Skeletal muscle cell (primary cell): ENCODE measurements around the gene ARID3A.

ENCODE experiments used
- DNase-seq: peaks from one replicate; pipeline ENCODE4 v3.0.0-alpha.2; 2010; ENCODE audit warnings: low read depth
- H3K4me3 ChIP-seq: 2 replicates; pipeline ENCODE4 v1.5.1; 2011; ENCODE audit warnings: low read depth, mild to moderate bottlenecking, control low read depth, low read length, moderate library complexity

The ARID3A gene

GRCh38 chr19:927780-928401, 2.1 kb downstream of the ARID3A start:
- no peak for DNase-seq
- peak overlapping the region; percentile 89 for H3K4me3 ChIP-seq

- DNase-seq = no peak
- no peak overlapping the region for H3K4me3 ChIP-seq
Observed at GRCh38 chr19:928471-929202, 2.8 kb downstream of the ARID3A start.

- no peak overlapping the region for H3K4me3 ChIP-seq
- DNase-seq = no peak
Observed at GRCh38 chr19:929203-929890, 3.5 kb downstream of the ARID3A start.

- no peak overlapping the region for H3K4me3 ChIP-seq
Observed at GRCh38 chr19:929891-930258, 4.0 kb downstream of the ARID3A start.

GRCh38 chr19:931860-932647, 6.2 kb downstream of the ARID3A start:
- H3K4me3 ChIP-seq = no peak overlapping the region
- no peak for DNase-seq

More at GRCh38 chr19:929891-930258, 4.0 kb downstream of the ARID3A start:
- no peak for DNase-seq

- DNase-seq = peak; percentile 54
- peak overlapping the region; percentile 7 for H3K4me3 ChIP-seq
Observed at GRCh38 chr19:932648-933552, 7.1 kb downstream of the ARID3A start.

GRCh38 chr19:933553-933882, 7.7 kb downstream of the ARID3A start:
- H3K4me3 ChIP-seq = peak overlapping the region; percentile 6
- no peak for DNase-seq

GRCh38 chr19:934197-934840, 8.5 kb downstream of the ARID3A start:
- no peak overlapping the region for H3K4me3 ChIP-seq
- no peak for DNase-seq

- no peak overlapping the region for H3K4me3 ChIP-seq
- peak; percentile 38 for DNase-seq
Observed at GRCh38 chr19:934865-935479, 9.1 kb downstream of the ARID3A start.

GRCh38 chr19:936175-936546, 10.3 kb downstream of the ARID3A start:
- no peak for DNase-seq
- H3K4me3 ChIP-seq = no peak overlapping the region

- no peak for DNase-seq
- no peak overlapping the region for H3K4me3 ChIP-seq
Observed at GRCh38 chr19:937259-937694, 11.4 kb downstream of the ARID3A start.

GRCh38 chr19:938233-938923, 12.5 kb downstream of the ARID3A start:
- DNase-seq = no peak
- H3K4me3 ChIP-seq = no peak overlapping the region

- no peak overlapping the region for H3K4me3 ChIP-seq
Observed at GRCh38 chr19:939439-939838, 13.6 kb downstream of the ARID3A start.

GRCh38 chr19:939922-940321, 14.1 kb downstream of the ARID3A start:
- H3K4me3 ChIP-seq = no peak overlapping the region
- DNase-seq = no peak

More at GRCh38 chr19:939439-939838, 13.6 kb downstream of the ARID3A start:
- DNase-seq = no peak

GRCh38 chr19:940591-941291, 14.9 kb downstream of the ARID3A start:
- H3K4me3 ChIP-seq = no peak overlapping the region
- no peak for DNase-seq

- no peak for DNase-seq
- H3K4me3 ChIP-seq = no peak overlapping the region
Observed at GRCh38 chr19:941292-942132, 15.7 kb downstream of the ARID3A start.
